ENCODE data around the gene ATXN1L. TPM values are rescaled to one million over a fixed set of nuclear protein-coding genes. Genes with fewer than 3 reads are reported as not detected.

The ATXN1L gene
- total RNA-seq, 1 experiment from 2014 or later: 44.8 TPM

DNA sequence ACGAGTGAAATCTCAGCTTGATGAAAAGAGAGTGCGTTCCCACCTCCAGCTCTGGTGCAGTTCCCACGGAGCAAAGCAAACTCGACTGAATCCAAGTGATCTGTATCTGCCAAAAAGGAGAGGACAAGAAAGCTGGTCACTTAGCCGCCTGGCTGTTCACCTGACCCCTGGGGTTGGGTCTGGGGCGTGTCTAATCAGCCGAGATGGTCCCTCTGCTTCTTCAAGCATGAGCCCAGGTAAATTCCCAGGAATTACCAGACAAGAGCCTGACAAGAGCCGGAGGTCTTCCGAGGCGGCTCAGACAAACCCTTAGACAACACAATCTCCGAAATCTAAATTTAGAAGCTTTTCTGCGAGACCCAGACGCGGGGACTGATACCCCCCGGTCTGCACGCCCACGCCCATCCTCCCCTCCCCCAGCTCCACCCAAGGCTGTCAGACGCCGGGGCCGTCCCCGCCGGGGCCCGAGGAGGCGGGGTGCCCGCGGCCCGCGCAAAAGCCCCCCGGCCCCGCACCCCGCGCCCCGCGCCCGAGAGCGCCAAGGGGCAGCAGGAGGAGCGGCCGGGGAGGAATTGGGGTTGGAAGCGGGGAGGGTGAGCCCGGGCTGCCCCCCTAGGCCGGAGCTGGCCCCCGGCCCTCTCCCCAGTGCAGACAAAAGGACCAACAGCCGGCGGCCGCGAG lies 37.5 kb downstream of the ATXN1L start:
- Histone ChIP-seq H3K36me3 (ENCODE audit: control insufficient read depth, insufficient read depth, low read length) (no peaks in the 10 kb centered on the region), H3K4me1 (peaks cover 5% of the 10 kb centered on the region; the same call in 1 of the 2 replicates), H3K4me3 (ENCODE audit: low read depth, low read length) (peak overlapping the region; percentile 69), H3K9me3 (no peaks in the 10 kb centered on the region), H3K27me3 (replicated peaks; ENCODE audit: control insufficient read depth, insufficient read depth, low read length) (no peaks in the 10 kb centered on the region)
- TF ChIP-seq, protein P1, sequence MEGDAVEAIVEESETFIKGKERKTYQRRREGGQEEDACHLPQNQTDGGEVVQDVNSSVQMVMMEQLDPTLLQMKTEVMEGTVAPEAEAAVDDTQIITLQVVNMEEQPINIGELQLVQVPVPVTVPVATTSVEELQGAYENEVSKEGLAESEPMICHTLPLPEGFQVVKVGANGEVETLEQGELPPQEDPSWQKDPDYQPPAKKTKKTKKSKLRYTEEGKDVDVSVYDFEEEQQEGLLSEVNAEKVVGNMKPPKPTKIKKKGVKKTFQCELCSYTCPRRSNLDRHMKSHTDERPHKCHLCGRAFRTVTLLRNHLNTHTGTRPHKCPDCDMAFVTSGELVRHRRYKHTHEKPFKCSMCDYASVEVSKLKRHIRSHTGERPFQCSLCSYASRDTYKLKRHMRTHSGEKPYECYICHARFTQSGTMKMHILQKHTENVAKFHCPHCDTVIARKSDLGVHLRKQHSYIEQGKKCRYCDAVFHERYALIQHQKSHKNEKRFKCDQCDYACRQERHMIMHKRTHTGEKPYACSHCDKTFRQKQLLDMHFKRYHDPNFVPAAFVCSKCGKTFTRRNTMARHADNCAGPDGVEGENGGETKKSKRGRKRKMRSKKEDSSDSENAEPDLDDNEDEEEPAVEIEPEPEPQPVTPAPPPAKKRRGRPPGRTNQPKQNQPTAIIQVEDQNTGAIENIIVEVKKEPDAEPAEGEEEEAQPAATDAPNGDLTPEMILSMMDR (IDR thresholded peaks at IDR 0.05; ENCODE audit: insufficient read depth in 1 of 2, low read depth in 1 of 2, low read length in 1 of 2, severe bottlenecking in 1 of 2, unreplicated experiment in 1 of 2): no peak
- Mint-ChIP-seq H3K36me3 (ENCODE audit: insufficient read depth, unreplicated experiment) (peaks cover 16% of the 10 kb centered on the region), H3K27ac (ENCODE audit: unreplicated experiment) (peak overlapping the region; percentile 50), H3K4me3 (ENCODE audit: unreplicated experiment) (peak overlapping the region; percentile 97), H3K27me3 (ENCODE audit: insufficient read depth, unreplicated experiment) (no peaks in the 10 kb centered on the region), H3K9me3 (ENCODE audit: unreplicated experiment) (no peaks in the 10 kb centered on the region), H3K4me1 (ENCODE audit: low read depth, unreplicated experiment) (peaks cover 23% of the 10 kb centered on the region)
- POLR2A ChIA-PET: interaction anchor here (0.7 to 3.2 kb wide), 5 partner anchors 10 to 214 kb away, joined by 3 to 12 read pairs (median 3); no protein-coding TSS in a partner anchor
- peak; percentile 69 to 72 for DNase-seq
- intact Hi-C loops (cut with micrococcal nuclease; ENCODE audit: unreplicated experiment): loop anchor here (1.0 to 5.0 kb wide), 4 partner anchors 39 to 214 kb away; partner anchors contain the start of genes AP1G1 and ATXN1L
- no TSS peak for BruUV-seq (replicated peaks)
- CTCF ChIA-PET: interaction anchor here (0.5 to 3.3 kb wide), 13 partner anchors 8 to 257 kb away, joined by 3 to 26 read pairs (median 4); partner anchors contain the start of genes AP1G1, DHX38, MARVELD3 and TXNL4B

DNA sequence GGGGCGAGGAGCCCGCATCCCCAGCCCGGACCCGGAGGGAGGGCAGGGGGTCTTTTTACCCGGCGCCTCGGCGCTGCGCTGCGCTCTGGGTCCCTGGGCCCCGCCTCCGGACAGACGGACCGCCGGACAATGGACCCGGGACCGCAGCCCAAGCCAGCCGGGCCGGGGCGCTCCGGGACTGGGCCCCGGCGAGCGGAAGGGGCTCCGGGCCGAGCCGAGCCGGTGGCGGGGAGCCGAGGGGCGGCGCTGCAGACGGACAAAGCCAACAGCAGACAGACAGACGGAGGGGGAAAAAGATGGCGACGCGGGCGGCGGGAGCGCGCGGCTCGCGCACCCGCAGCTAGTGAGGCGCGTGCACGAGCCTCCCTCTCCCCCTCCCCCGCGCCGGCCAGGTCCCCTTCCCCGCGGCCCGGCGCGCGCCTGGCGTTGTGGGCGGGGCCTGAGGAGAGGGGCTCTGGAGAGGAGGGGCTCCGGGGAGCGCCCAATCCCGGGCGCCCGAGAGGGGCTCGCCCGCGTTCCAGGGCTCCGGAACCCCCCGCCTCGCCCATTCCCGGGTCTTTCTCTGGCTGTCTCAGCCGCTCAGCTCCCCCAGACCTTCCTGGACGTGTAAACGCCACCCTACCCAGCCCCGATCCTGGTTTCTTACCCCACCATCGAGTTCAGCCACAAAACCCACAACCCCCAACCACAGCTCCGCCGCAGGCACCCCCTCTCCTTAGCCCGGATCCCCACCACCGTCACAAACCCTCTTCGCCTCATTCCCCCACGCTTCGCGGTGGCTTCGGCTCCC lies 38.3 kb downstream of the ATXN1L start, which contains the start of gene ZNF821:
TSS of gene ZNF821 (minus strand) at position 334 of the 790 bp plus-strand sequence. CDS start 4,236 bp downstream, outside the sequence.
- peak within 1 kb of the TSS; percentile 69 for H3K4me3 ChIP-seq (ENCODE audit: low read depth, low read length)
- DNase-seq: peak; percentile 84 to 94
- POLR2A ChIA-PET: interaction anchor here (0.6 to 3.2 kb wide), 7 partner anchors 9 to 1894 kb away, joined by 3 to 12 read pairs (median 3); partner anchors contain the start of genes DHX38 and TXNL4B
- peaks cover 20% of the 10 kb centered on the region for H3K4me1 Mint-ChIP-seq (ENCODE audit: low read depth, unreplicated experiment)
- no peaks in the 10 kb centered on the region for H3K9me3 Mint-ChIP-seq (ENCODE audit: unreplicated experiment)
- H3K27me3 Mint-ChIP-seq (ENCODE audit: insufficient read depth, unreplicated experiment): no peaks in the 10 kb centered on the region
- TF ChIP-seq, protein P1 (IDR thresholded peaks at IDR 0.05; ENCODE audit: insufficient read depth in 1 of 2, low read depth in 1 of 2, low read length in 1 of 2, severe bottlenecking in 1 of 2, unreplicated experiment in 1 of 2): peak; percentile 60 to 61
- no peaks in the 10 kb centered on the region for H3K36me3 ChIP-seq (ENCODE audit: control insufficient read depth, insufficient read depth, low read length)
- peak within 1 kb of the TSS; percentile 91 for H3K27ac Mint-ChIP-seq (ENCODE audit: unreplicated experiment)
- no peaks in the 10 kb centered on the region for H3K27me3 ChIP-seq (replicated peaks; ENCODE audit: control insufficient read depth, insufficient read depth, low read length)
- peaks cover 16% of the 10 kb centered on the region for H3K36me3 Mint-ChIP-seq (ENCODE audit: insufficient read depth, unreplicated experiment)
- CTCF ChIA-PET: interaction anchor here (0.8 to 3.3 kb wide), 6 partner anchors 10 to 209 kb away, joined by 3 to 26 read pairs (median 3); partner anchors contain the start of genes DHX38 and TXNL4B
- BruUV-seq (replicated peaks): no TSS peak
- H3K4me3 Mint-ChIP-seq (ENCODE audit: unreplicated experiment): peak within 1 kb of the TSS; percentile 97
- intact Hi-C loops (cut with micrococcal nuclease; ENCODE audit: unreplicated experiment): loop anchor here (1.0 to 5.0 kb wide), 5 partner anchors 11 to 213 kb away; partner anchors contain the start of genes AP1G1, ATXN1L and IST1
- peaks cover 5% of the 10 kb centered on the region; the same call in 1 of the 2 replicates for H3K4me1 ChIP-seq
- H3K9me3 ChIP-seq: no peaks in the 10 kb centered on the region

DNA sequence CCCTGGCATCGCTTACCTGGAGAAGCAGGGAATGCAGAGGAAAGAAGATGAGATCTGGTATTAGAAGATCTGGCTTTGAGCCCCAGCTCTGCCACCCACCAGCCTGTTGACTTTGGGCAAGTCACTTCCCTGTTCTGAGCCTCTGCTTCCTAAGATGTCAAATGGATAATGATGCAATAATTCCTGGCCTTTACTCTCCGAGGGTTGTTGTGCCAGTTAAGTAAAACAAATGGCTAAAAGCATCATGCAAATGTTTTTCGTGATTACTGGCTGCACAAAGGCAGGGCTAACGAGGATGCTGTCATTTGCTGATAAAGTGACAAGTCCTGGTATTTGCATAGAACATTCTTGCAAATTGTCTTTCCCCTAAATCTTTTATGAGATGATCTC lies 39.5 kb downstream of the ATXN1L start:
- ChIA-PET CTCF (interaction anchor here (1.6 kb wide), 1 partner anchor 9 kb away, joined by 16 read pairs; no protein-coding TSS in a partner anchor), POLR2A (interaction anchor here (1.2 kb wide), 1 partner anchor 76 kb away, joined by 3 read pairs; the partner anchor contains the start of gene AP1G1)
- Histone ChIP-seq H3K27me3 (replicated peaks; ENCODE audit: control insufficient read depth, insufficient read depth, low read length) (no peaks in the 10 kb centered on the region), H3K4me3 (ENCODE audit: low read depth, low read length) (peak overlapping the region; percentile 69), H3K9me3 (no peaks in the 10 kb centered on the region), H3K4me1 (peaks cover 5% of the 10 kb centered on the region; the same call in 1 of the 2 replicates), H3K36me3 (ENCODE audit: control insufficient read depth, insufficient read depth, low read length) (no peaks in the 10 kb centered on the region)
- TF ChIP-seq, protein P1 (IDR thresholded peaks at IDR 0.05; ENCODE audit: insufficient read depth in 1 of 2, low read depth in 1 of 2, low read length in 1 of 2, severe bottlenecking in 1 of 2, unreplicated experiment in 1 of 2): no peak
- Mint-ChIP-seq H3K4me1 (ENCODE audit: low read depth, unreplicated experiment) (peaks cover 16% of the 10 kb centered on the region), H3K36me3 (ENCODE audit: insufficient read depth, unreplicated experiment) (peaks cover 16% of the 10 kb centered on the region), H3K9me3 (ENCODE audit: unreplicated experiment) (no peaks in the 10 kb centered on the region), H3K27ac (ENCODE audit: unreplicated experiment) (peak overlapping the region; percentile 91), H3K4me3 (ENCODE audit: unreplicated experiment) (peak overlapping the region; percentile 97), H3K27me3 (ENCODE audit: insufficient read depth, unreplicated experiment) (no peaks in the 10 kb centered on the region)
- no peak for DNase-seq
- BruUV-seq (replicated peaks): no TSS peak
- intact Hi-C loops (cut with micrococcal nuclease; ENCODE audit: unreplicated experiment): no loop called here

Measured in Caco-2 (cell line).